DND-41 (cell line): Measurements from ENCODE around the gene POU2AF2.

Experiments used
- EZH2 ChIP-seq: IDR thresholded peaks from 3 replicates; pipeline ENCODE4 v1.6.1; 2012; ENCODE audit warnings: borderline replicate concordance, low read depth, mild to moderate bottlenecking, moderate library complexity, low read length, inconsistent platforms; ENCODE audit not compliant: severe bottlenecking
- TF ChIP-seq, protein P1 (sequence below): IDR thresholded peaks from 2 replicates; pipeline ENCODE4 v1.5.1; 2012; ENCODE audit warnings: borderline replicate concordance, low read length, moderate library complexity, mild to moderate bottlenecking; ENCODE audit not compliant: poor library complexity, severe bottlenecking; ENCODE audit errors: extremely low read depth

DNA sequence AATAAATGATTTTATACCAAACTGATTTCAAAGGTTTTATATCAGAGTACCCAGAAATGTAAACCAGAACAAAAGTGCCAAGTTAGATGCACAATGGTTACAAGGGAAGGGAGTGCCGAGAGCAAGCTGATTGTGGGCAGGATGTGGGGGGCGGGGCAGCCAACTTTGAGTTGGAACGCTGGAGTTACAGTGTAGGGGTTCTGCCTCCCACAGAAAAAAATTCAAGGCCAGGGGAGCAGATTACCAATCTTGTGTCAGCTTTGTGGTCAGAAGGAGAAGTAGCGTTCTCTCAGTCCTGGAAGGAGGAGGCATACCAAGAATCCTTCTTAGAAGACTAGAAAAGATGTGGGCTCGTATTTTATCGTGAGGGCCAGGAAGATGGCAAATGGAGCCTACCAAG is 15.9 kb upstream of the POU2AF2 start:
- TF ChIP-seq EZH2, result no peak
- TF ChIP-seq, protein P1, sequence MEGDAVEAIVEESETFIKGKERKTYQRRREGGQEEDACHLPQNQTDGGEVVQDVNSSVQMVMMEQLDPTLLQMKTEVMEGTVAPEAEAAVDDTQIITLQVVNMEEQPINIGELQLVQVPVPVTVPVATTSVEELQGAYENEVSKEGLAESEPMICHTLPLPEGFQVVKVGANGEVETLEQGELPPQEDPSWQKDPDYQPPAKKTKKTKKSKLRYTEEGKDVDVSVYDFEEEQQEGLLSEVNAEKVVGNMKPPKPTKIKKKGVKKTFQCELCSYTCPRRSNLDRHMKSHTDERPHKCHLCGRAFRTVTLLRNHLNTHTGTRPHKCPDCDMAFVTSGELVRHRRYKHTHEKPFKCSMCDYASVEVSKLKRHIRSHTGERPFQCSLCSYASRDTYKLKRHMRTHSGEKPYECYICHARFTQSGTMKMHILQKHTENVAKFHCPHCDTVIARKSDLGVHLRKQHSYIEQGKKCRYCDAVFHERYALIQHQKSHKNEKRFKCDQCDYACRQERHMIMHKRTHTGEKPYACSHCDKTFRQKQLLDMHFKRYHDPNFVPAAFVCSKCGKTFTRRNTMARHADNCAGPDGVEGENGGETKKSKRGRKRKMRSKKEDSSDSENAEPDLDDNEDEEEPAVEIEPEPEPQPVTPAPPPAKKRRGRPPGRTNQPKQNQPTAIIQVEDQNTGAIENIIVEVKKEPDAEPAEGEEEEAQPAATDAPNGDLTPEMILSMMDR, result no peak
